HG03378 (cell line): ENCODE data around the gene SERPINB8.

Experiments used
- ATAC-seq: cut with Tn5 transposase; IDR thresholded peaks from one replicate; pipeline ENCODE4 v1.9.1; 2021; ENCODE audit warnings: mild to moderate bottlenecking, moderate library complexity; ENCODE audit not compliant: unreplicated experiment

Gene SERPINB8

DNA sequence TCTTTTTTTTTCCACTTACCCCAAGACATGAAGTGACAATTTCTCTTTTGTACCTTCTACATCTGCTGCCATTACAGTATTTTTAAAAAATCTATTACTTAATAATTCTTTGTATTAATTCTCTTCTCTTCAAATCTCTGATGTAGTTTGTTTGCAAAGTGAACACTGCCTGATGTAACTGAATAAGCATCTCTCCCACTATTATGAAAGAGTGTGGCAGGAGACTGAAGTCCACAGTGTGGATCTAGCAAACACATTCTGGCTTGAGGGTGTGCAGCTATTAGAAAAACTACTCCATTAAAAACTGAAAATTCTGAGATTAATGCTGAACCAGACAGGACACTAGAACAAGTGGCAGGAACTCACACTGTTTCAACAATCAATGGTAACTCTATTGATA lies 5.0 kb upstream of the SERPINB8 start:
- no peak for ATAC-seq

DNA sequence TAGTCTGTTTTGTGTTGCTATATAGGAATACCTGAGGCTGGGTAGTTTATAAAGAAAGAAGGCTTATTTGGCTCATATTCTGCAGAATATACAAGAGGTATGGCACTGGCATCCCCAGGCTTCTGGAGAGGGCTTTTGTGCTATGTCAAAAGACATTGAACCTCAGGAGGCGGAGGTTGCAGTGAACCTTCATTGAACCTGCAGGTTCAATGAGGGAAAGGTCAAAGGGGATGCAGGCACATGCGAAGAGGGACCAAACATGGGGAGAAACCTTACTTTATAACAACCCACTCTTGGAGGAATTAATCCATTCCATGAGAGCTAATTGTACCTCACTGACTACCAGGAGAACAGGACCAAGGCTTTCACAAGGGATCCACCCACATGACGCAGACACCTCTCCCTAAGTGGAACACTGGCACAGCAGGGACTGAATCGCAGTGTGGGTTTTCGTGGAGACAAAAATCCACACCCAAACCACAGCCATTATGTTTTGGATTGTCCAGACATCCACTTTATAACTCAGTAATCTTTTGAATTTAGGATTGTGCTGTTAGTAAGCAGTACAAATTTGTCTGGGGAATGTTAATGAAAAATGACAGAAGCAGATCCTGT lies 4.1 kb upstream of the SERPINB8 start:
- ATAC-seq: no peak

GRCh38 chr18:63970809-63971205 lies 926 bp downstream of the SERPINB8 start:
- no peak for ATAC-seq

GRCh38 chr18:63971320-63972001 lies 1.6 kb downstream of the SERPINB8 start:
- no peak for ATAC-seq

DNA sequence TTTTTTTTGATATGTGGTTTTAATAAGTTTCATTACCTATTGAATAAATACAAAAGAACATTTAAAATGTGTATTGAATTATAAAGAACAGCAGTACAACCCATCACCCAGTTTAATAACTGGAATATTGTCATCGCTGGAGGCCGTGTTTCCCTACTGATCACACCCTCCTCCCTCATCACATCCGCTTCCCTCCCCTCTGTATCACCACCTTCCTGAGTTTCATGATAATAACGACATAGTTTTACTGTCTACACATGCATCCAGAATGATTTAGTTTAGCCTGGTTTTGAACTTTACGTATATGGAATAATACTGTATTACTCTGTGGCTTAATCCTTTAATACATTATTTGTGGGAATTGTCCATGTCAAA lies 2.1 kb downstream of the SERPINB8 start:
- no peak for ATAC-seq

DNA sequence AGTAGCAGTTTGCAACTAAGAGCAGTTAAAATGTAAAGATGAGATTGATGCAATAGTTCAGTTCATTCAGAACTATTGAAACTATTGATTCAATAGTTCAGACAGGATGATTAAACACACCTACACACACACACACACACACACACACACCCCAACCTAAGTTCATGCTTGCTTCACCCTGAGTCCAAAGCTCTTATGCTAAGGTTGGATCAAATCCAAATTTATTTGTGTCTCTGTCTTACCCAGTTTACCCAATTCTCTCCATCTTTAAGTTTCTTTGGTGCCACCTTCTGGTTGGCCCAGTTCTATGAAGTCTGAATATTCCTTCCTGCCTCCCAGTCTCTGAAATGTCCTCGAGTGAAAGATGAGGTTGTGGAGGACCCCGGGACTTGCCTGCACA lies 5.1 kb downstream of the SERPINB8 start:
- no peak for ATAC-seq

DNA sequence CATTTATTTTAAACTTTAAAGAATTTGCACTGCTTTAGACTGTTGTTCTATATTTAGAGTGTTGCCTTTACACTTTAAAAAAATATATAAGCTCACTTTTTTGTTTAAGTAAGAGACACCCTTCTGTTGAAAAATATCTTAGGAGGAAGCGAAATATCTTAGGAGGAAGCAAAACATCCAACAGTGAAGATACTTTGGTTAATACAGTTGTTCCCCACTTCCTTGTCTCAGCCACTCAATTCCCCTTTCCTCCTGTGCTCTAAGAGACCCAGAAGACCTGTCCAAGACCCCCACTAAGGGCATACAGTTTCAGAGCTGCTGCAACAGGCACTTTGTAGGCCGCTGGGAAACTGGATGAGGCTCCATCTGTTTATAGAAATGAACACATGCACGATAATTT lies 5.7 kb downstream of the SERPINB8 start:
- ATAC-seq: peak; percentile 37

- no peak for ATAC-seq
Observed at GRCh38 chr18:63977040-63977439, 7.2 kb downstream of the SERPINB8 start.

GRCh38 chr18:63979409-63979920 lies 9.6 kb downstream of the SERPINB8 start:
- peak; percentile 84 for ATAC-seq

DNA sequence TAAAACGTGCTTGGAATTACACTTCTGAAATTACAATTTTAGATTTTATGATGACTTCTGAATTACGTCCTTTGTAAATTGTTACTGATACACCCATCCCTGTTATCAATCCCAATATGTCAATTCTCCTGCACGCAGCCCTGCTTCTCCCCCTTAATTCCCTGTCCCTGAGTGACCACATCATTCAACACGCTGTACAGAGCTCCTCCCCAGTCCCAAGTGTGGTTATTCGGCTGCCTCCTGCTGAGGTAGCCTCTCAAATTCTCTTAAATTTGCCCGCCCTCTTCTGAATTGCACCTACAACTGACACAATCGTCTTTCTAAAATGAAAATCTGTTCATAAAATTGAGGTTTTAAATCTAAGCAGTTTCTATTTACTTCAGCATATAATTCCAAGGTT lies 10.1 kb downstream of the SERPINB8 start:
- ATAC-seq: no peak

DNA sequence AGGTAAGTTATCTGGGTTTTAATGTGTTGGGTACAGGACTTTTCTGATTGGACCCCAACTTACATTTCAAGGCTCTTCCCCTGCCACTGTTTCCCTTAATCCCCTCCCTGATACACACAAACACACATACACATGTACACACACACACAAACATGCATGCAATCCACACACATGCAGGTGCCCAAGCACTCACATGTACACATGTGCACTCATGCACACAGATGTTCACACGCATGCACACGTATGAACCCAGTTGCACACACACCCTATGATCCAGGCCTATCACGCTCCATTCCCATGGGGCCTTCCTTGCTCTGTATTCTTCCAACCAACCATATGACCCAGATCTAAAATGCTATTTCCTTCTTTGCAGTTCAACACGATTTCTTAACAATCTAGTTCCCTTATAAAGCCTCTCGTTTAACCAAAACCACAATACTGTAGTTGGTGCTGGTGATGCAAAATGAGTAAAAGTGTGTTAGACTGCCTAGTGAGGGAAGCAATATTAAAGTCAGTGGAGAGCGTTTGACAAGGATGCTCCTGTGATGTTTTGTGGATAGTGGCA lies 11.1 kb downstream of the SERPINB8 start:
- ATAC-seq: no peak

GRCh38 chr18:63981719-63982118 lies 11.8 kb downstream of the SERPINB8 start:
- ATAC-seq: no peak

- ATAC-seq: no peak
Observed at GRCh38 chr18:63982361-63982760, 12.5 kb downstream of the SERPINB8 start.

- no peak for ATAC-seq
Observed at GRCh38 chr18:63986885-63987284, 17.0 kb downstream of the SERPINB8 start.

DNA sequence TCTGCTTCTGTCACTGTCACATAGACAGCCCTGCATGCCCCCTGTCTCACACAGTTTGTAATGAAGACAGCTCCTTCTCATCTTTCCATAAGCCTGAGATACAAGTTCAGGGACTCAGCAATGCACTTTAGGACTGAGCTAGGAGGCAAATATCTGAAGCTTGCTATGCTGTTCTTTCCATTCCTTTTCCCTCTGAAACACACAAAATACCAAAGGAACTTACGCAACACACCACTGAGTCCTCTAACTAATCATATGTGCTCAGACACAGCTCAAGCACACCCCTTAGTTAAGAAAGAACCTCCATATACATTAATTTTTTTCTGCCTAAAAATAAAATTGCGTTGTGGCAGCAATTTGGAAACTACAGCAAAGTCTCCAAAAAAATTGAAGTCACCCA lies 17.9 kb downstream of the SERPINB8 start:
- ATAC-seq: no peak

GRCh38 chr18:63992751-63993150 lies 22.9 kb downstream of the SERPINB8 start:
- ATAC-seq: no peak

- ATAC-seq: no peak
Observed at GRCh38 chr18:63994783-63995399, 25.0 kb downstream of the SERPINB8 start.

DNA sequence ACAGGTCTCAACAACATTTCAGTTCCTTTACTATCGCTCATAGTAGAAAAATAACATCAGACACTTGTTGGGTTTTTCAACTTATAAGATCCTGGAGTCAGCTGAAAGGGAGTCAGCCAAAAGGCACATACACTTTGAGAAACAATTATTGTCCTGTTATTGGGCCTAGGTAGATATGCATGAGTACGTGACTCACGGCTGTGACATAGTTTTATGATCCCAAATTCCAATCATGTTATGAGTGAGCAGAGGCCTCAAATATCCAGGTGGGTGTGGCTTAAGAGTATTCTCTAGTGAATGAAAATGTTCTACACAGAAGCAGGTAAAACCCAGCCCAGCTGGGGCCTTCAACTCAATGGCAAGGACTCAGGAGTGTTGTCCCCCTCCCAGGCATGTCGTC lies 27.2 kb downstream of the SERPINB8 start:
- no peak for ATAC-seq

- no peak for ATAC-seq
Observed at GRCh38 chr18:63997606-63998005, 27.7 kb downstream of the SERPINB8 start.

DNA sequence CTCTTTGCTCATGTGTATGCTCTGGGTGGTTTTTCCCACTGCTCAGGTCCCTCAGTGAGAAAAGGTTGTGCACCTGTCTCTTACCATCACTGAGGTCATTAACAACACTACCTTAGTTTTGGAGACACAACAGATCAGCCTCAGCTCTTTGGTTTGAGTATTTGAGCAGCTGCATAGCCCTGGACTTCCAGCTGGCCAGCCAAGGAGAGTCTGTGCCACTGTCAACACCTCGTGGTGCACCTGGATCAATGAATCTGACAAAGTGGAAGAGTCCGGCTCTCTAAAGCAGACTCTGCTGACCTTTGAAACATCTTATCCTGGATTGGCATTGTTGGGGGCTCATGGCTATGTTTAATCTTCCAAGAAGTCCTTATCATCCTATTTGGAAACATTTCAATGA lies 30.0 kb downstream of the SERPINB8 start:
- no peak for ATAC-seq

DNA sequence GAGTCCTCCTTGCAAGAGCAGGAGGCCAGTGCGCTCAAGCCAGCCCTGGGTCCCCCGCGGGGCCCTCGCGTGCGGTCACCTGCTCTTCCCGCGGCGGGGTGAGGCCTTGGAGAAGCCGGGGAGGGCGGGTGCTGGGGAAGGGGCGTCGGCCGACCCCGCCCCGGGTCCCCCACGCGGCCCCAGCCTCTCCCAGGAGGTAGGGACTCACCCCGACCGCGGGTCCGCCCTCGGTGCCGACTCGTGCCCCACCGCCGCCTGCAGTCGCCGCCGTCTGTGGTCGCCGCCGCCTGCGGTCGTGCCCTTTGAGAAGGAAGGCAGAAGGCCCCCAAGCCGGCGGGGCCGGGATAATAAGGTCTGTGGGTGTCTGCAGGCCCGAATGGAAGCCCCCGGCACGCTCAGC lies 32.7 kb downstream of the SERPINB8 start:
- no peak for ATAC-seq

DNA sequence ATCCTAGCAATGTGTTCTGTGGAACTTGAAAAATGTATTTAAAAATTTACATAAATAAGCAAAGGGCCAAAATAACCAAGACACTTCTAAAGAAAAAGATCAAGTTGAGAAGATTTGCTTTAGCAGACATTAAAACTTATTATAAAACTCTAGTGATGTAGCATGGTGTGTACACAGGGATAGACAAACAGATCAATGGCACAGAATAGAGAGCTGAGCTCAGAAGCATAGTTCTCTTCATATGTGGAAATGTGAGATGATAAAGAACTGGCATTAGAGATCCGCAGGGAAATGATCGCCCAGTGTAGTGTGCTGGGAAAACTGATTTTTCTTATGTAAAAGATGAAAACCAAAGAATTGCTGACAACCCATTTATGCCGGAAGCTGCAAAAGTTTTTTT lies 39.4 kb downstream of the SERPINB8 start:
- no peak for ATAC-seq
